ENCODE data around the gene THSD4. TPM values are rescaled to one million over a fixed set of nuclear protein-coding genes. Genes with fewer than 3 reads are reported as not detected.

Gene THSD4
- total and polyA plus RNA-seq, 9 of the 15 experiments (the other 6 are each of a cell fraction or from before 2014, with no cell fraction given) = 0.04 TPM; not detected in 5

- POLR2A ChIA-PET = no interaction called here
- intact Hi-C loops (cut with micrococcal nuclease) = no loop called here
These were observed 368.8 kb downstream of the THSD4 start for GRCh38 chr15:71484080-71484479.

GRCh38 chr15:71485094-71485693 lies 369.9 kb downstream of the THSD4 start:
- no peak for TF ChIP-seq SP1 (CRISPR knock-in tag; IDR thresholded peaks at IDR 0.05)
- no peak for TF ChIP-seq TCF7 (IDR thresholded peaks at IDR 0.05; ENCODE audit: borderline replicate concordance)
- TF ChIP-seq KHSRP (IDR thresholded peaks at IDR 0.05) = no peak
- TF ChIP-seq CTCF (IDR thresholded peaks at IDR 0.05 in 2 of 3, conservative IDR thresholded peaks at IDR 0.05 in 1 of 3; ENCODE audit: insufficient read depth in 2 of 3, low read depth in 1 of 3, low read length in 3 of 3) = peak in 2 of 3 experiments; percentile 35 to 49; a peak in 3 of 6 replicates
- TF ChIP-seq BCOR (IDR thresholded peaks at IDR 0.05) = no peak
- TF ChIP-seq VEZF1 (CRISPR knock-in tag; IDR thresholded peaks at IDR 0.05) = no peak
- TF ChIP-seq NCOA1 (IDR thresholded peaks at IDR 0.05; ENCODE audit: low read depth) = no peak
- no peak for TF ChIP-seq NRF1 (conservative IDR thresholded peaks at IDR 0.05 in 1 of 2, IDR thresholded peaks at IDR 0.05 in 1 of 2)
- WGBS (ENCODE audit: insufficient coverage, low coverage, missing lambda C conversion rate) = 0% methylated on average over 2 of the region's 2 CpGs
- no peaks in the 10 kb centered on the region for H3K36me3 ChIP-seq (ENCODE audit: control insufficient read depth, insufficient read depth, low read length)
- intact Hi-C loops (cut with micrococcal nuclease) = no loop called here
- H2AFZ ChIP-seq (ENCODE audit: low read depth, low read length) = no peak overlapping the region
- no peaks in the 10 kb centered on the region for H3K9me3 ChIP-seq (replicated peaks; ENCODE audit: control insufficient read depth, insufficient read depth, low read depth, low read length)
- no peaks in the 10 kb centered on the region for H3K27me3 ChIP-seq (ENCODE audit: control insufficient read depth in 2 of 2, insufficient read depth in 2 of 2, low read length in 2 of 2)
- BruUV-seq (replicated peaks) = no TSS peak
- no peak overlapping the region for H3K9ac ChIP-seq (ENCODE audit: insufficient read depth in 1 of 2, low read depth in 2 of 2, low read length in 2 of 2)
- H3K4me2 ChIP-seq (ENCODE audit: insufficient read depth, low read length) = no peak overlapping the region
- H3K4me1 ChIP-seq (replicated peaks in 1 of 2; ENCODE audit: control insufficient read depth in 2 of 2, insufficient read depth in 2 of 2, low read length in 2 of 2) = no peaks in the 10 kb centered on the region
- H4K20me1 ChIP-seq (replicated peaks; ENCODE audit: control insufficient read depth, insufficient read depth, low read length) = no peaks in the 10 kb centered on the region
- FAIRE-seq (no peak), ATAC-seq (peak; percentile 79), DNase-seq (ENCODE audit: extremely low read depth in 1 of 4, low spot score in 3 of 4) (peak; percentile 4 to 29 (median 19))
- no peaks in the 10 kb centered on the region for H3K9me1 ChIP-seq (ENCODE audit: control insufficient read depth, insufficient read depth, low read length)
- in situ Hi-C loops (cut with MboI) = no loop called here
- no peak overlapping the region for H3K27ac ChIP-seq (ENCODE audit: extremely low read depth, low read depth, low read length)
- H3K4me3 ChIP-seq = no peak overlapping the region
- POLR2A ChIA-PET = interaction anchor here (1.3 kb wide), 1 partner anchor 9 kb away, joined by 4 read pairs; no protein-coding TSS in a partner anchor
- CTCF ChIA-PET (ENCODE audit: low intra/inter-chr PET ratio) = no interaction called here
- no peaks in the 10 kb centered on the region for H3K79me2 ChIP-seq (ENCODE audit: control insufficient read depth, insufficient read depth, low read length)

More at GRCh38 chr15:71484080-71484479, 368.8 kb downstream of the THSD4 start:
- Histone ChIP-seq H3K27me3 (ENCODE audit: control insufficient read depth in 2 of 2, insufficient read depth in 2 of 2, low read length in 2 of 2) (no peaks in the 10 kb centered on the region), H3K36me3 (ENCODE audit: control insufficient read depth, insufficient read depth, low read length) (no peaks in the 10 kb centered on the region), H3K27ac (ENCODE audit: extremely low read depth, low read depth, low read length) (no peak overlapping the region), H3K4me1 (replicated peaks in 1 of 2; ENCODE audit: control insufficient read depth in 2 of 2, insufficient read depth in 2 of 2, low read length in 2 of 2) (no peaks in the 10 kb centered on the region), H3K79me2 (ENCODE audit: control insufficient read depth, insufficient read depth, low read length) (no peaks in the 10 kb centered on the region), H2AFZ (ENCODE audit: low read depth, low read length) (no peak overlapping the region), H3K4me3 (no peak overlapping the region), H4K20me1 (replicated peaks; ENCODE audit: control insufficient read depth, insufficient read depth, low read length) (no peaks in the 10 kb centered on the region), H3K9me1 (ENCODE audit: control insufficient read depth, insufficient read depth, low read length) (no peaks in the 10 kb centered on the region), H3K9ac (ENCODE audit: insufficient read depth in 1 of 2, low read depth in 2 of 2, low read length in 2 of 2) (no peak overlapping the region), H3K9me3 (replicated peaks; ENCODE audit: control insufficient read depth, insufficient read depth, low read depth, low read length) (no peaks in the 10 kb centered on the region), H3K4me2 (ENCODE audit: insufficient read depth, low read length) (no peak overlapping the region)
- CTCF ChIA-PET (ENCODE audit: low intra/inter-chr PET ratio) = no interaction called here
- no peak for ATAC-seq
- WGBS (ENCODE audit: insufficient coverage, low coverage, missing lambda C conversion rate) = 2% methylated on average over 4 of the region's 4 CpGs
- no peak for TF ChIP-seq SMARCA4 (IDR thresholded peaks at IDR 0.05)
- no peak for DNase-seq (ENCODE audit: extremely low read depth in 1 of 4, low spot score in 3 of 4)
- no peak for FAIRE-seq
- in situ Hi-C loops (cut with MboI) = no loop called here
- BruUV-seq (replicated peaks) = no TSS peak
